GM21717 (cell line): Measurements from ENCODE around the gene RECQL5.
"Not testable (repeated sequence)": the region's sequence is repeated elsewhere in the genome, so short reads cannot be mapped to it uniquely, and the experiment has no call there.

Source experiments
- ATAC-seq: cut with Tn5 transposase; IDR thresholded peaks from one replicate; pipeline ENCODE4 v1.9.1; 2021; ENCODE audit warnings: mild to moderate bottlenecking, moderate library complexity; ENCODE audit not compliant: unreplicated experiment

Gene RECQL5

DNA sequence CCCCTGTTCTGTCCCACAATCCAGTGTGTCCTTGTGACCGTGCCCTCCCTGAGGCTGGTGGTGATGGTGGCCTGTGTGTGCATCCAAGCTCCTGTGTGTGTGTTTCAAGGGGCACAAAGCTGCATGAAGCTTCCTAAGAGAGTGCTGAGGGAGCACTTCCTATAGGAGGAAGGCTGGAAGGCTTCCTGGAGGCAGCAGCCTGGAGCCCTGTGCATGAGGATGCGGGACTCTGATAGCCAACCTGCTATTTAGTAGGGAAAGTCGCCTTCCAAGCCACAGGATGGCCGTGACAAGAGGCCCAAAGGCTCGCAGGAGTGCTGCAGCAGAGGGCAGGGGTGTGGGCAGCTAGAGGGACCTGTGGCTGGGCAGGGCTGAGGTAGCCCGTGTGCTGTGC, 71.0 kb downstream of the RECQL5 start:
- ATAC-seq = no peak

DNA sequence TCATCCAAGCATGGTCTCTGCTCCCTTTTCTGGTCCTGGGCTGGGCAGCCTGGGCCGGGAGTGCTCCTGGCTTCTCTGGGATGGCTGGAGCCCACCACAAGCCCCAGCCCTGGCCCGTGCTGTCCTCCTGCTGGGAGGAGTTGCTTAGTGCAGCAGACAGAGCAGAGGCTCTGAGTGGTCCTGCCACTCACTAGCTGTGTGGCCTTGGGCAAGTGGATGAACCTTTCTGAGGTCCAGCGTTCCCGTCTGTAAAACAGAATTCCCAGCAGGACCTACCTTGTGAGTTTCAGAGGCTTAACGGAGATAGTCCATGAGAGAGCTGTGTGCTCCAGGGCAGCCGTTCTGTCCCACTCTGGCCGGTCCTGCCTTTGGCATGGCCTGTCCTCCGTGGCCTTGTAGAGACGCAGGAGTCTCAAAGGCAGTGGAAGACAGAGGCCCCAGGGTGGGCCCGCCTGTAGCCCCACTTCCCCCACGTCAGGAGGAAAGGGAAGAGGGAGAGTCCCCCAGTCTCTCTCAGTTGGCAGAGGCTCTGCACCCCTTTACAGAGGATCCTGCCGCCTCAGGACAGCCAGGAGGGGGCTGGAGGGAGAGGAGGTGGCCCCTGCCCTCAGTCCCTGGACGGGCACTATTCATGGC, 71.6 kb downstream of the RECQL5 start:
- ATAC-seq = no peak

DNA sequence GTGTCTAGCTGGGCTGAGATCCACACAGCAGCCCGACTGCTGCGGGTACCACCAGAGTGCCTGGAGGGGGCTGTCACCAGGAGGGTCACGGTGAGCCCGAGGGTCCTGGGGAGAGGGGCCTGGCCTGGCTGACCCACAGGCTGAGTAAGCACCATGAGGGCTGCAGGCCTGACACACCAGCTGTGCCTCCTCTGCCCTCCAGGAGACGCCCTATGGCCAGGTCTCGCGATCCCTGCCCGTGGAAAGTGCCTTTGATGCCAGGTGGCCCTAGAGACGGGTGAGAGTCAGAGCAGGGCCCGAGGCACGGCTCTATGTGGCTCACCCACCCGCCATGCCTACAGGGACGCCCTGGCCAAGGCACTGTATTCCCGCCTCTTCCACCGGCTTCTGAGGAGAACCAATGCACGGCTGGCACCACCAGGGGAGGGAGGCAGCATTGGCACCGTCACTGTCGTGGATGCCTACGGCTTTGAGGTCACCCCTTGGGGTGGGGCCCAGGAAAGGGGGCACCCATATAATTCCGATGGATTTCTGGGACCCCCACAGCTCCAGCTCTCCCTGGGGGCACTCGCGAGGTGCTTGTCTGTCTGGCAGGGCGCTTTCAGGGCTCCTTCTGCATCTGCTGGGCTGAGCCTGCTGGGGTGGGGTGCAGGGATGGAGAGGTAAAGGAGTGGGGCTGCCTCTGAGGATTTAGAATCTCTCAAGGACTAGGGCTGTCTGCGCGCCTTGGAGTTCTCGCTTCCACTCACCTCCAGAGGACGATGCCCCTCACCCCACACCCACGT, 72.3 kb downstream of the RECQL5 start:
- ATAC-seq = no peak

DNA sequence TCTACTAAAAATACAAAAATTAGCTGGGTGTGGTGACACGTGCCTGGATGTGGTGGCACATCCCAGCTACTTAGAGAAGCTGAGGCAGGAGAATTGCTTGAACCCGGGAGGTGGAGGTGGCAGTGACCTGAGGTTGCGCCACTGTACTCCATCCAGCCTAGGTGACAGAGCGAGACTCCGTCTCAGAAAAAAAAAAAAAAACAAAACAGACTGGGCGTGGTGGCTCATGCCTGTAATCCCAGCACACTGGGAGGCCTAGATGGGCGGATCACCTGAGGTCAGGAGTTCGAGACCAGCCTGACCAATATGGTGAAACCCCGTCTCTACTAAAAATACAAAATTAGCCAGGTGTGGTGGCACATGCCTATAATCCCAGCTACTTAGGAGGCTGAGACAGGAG, 73.5 kb downstream of the RECQL5 start:
- not testable (repeated sequence) for ATAC-seq

DNA sequence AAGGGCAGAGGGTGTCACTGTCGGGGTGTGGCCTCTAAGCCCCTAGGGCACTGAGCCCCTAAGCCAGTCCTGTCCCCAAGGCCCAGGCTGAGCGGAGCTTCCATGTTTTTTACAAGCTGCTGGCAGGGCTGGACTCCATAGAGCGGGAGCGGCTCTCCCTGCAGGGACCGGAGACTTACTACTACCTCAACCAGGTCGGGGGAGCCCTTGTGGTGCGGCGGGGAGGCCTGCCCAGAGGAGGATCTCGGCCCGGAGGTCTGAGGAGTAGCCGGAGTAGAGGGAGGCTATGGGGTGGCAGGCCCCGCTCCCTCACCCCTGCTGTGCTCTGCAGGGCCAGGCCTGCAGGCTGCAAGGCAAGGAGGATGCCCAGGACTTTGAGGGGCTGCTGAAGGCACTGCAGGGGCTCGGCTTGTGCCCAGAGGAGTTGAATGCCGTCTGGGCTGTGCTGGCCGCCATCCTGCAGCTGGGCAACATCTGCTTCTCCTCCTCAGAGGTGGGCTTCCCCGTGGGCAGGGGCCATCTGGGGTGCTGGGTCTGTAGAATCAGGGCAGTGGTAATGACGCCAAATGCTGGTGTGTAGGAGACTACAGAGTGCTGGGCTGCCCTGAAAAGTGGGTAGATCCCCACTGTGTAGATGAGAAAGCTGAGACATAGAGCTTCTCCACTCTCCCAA, 74.5 kb downstream of the RECQL5 start:
- no peak for ATAC-seq

DNA sequence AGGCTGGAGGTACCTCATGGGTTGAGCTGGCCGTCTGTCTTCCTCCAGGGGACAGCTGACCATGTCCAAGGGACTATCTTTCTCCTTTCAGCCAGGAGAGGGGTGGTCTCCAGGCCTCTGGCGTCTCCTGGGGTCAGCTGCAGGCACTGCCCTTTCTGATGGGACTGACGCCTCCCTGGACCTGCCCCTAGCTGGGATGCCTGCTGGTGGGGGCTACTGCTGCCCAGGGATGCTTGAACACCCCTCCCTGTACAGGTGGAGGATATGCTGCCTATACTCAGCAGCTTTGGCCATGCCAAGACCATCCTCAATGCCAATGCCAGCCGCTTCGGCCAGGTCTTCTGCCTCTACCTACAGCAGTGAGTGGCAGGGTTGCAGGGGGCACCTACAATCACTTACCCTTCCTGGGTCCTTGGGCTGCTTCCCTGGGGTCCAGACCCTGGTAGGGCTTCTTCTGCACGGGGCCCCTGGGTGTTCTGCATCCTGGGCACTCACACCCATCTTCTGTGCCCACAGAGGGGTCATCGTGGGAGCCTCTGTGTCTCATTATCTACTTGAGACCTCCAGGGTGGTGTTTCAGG, 75.1 kb downstream of the RECQL5 start:
- no peak for ATAC-seq

DNA sequence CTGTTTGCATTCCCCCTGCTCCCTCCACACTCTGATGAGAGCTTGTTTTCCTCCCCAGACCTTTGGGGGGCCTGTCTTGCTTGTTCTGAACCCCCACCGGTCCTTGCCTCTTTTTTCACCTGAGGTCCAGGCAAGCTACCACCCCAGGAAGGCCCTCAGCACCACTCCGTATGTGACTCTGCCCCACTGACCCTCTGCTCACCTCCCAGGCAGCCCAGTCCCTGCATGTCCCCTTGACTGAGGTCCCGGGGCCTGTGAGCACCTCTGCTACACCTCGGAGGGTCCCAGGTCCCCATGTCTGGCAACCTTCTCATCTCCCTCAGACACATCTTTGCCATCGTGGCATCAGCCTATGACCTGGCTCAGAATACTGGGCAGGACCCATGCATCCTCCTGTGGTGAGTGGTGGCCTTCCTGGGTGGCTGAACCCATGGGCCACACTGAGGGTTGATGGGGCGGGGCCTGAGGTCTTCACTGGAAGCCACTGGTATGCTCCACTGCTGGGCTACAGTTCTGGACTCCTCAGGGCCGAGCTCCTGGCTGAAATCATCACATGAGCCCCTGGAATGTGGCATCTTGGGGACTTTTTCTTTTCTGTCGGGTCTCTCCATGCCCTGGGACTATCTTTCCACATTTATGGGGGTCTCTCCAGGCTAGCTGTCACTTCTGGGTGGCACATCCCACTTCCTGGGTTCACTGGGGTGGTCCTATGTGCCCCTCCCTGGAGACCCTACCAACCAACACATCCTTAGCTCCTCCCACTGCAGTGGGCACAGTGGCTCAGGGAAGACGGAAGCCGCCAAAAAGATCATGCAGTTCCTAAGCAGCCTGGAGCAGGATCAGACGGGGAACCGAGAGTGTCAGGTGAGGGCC, 75.9 kb downstream of the RECQL5 start:
- ATAC-seq = no peak

DNA sequence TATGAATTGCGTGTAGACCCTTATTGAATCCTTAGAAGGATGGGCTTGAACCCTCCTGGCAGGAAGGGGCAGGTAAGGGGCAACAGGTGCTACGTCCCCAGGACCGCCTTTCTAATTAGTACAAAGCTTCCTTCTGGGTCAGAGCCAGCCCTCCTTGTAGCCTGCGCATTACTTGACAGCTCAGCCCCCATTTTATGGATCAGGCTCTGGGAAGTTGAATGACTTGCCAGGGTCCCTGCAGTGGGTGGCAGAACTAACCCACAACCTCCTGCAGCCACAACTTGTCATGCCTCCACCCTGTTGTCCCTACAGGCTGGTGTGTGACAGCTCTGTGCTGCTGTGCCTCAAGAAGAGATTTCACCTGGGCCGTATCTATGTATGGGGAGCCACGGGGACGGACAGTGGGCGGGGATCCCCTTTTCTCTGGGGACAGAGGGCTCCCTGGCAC, 76.6 kb downstream of the RECQL5 start:
- ATAC-seq = no peak

DNA sequence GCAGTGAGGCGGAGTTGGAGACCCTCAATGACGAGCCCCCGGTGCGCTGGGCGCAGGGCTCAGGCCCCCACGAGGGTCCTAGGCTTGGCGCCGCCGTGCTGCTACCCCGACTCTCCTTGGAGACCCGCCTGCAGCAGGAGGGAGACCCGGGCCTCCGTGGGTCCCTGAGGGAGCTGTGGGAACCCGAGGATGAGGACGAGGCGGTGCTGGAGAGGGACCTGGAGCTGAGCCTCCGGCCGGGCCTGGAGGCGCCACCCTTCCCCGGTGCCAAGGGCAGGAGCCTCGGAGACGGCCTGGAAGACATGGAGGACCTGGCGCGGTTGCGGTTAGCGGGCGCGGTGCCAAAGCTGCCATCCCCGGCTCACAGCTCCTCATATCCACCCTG, 77.0 kb downstream of the RECQL5 start:
- ATAC-seq = no peak

DNA sequence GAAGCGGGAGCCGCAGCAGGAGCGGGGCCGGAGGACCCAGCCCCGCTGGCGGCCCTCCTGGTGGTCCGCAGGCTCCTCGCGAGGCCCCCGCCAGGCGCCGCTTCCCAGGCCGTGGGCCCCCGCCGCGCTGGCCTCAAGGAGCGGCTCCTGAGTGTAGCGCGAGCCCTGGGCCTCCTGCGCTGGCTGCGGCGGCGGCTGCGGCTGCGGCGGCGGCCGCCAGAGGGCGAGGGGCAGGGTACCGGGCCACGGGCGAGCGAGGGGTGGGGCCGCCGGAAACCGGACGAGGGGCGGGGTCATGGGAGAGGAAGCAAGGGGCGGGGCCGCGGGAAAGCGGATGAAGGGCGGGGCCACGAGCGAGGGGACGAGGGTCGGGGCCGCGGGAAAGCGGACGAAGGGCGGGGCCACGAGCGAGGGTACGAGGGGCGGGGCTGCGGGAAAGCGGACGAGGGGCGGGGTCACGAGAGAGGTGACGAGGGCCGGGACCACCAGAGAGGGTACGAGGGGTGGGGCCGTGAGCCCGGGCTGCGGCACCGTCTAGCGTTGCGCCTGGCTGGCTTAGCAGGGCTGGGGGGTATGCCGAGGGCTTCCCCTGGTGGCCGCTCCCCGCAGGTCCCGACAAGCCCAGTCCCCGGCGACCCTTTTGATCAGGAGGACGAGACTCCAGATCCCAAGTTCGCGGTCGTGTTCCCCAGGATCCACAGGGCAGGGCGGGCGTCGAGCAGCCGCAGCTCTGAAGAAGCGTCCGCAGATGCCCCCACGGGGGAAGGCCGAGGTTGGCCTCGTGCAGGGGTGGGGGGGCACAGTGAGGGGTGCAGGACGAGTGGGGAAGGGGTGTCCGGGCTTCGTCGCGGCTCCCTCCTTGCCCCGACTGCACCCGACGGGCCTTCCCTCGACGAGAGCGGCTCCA, 77.7 kb downstream of the RECQL5 start:
- peak; percentile 51 for ATAC-seq

DNA sequence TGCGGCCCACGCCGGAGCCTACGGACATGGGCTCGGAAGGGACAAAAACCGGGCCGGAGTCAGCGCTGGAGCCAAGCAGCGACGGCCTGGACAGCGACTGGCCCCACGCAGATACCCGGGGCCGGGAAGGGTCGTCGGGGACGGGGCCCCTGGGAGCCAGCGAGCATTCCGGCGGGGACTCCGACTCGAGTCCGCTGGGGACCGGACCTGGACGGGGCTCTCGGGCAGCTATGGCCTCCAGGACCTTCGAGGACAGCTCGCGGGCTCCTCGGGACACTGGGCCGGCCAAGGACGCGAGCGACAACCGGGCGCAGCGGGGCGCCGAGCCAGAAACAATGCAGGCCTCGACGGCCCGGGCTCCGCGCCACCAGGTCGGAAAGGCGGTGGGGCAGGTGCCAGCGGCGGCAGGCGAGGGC, 78.3 kb downstream of the RECQL5 start:
- ATAC-seq = peak; percentile 21

DNA sequence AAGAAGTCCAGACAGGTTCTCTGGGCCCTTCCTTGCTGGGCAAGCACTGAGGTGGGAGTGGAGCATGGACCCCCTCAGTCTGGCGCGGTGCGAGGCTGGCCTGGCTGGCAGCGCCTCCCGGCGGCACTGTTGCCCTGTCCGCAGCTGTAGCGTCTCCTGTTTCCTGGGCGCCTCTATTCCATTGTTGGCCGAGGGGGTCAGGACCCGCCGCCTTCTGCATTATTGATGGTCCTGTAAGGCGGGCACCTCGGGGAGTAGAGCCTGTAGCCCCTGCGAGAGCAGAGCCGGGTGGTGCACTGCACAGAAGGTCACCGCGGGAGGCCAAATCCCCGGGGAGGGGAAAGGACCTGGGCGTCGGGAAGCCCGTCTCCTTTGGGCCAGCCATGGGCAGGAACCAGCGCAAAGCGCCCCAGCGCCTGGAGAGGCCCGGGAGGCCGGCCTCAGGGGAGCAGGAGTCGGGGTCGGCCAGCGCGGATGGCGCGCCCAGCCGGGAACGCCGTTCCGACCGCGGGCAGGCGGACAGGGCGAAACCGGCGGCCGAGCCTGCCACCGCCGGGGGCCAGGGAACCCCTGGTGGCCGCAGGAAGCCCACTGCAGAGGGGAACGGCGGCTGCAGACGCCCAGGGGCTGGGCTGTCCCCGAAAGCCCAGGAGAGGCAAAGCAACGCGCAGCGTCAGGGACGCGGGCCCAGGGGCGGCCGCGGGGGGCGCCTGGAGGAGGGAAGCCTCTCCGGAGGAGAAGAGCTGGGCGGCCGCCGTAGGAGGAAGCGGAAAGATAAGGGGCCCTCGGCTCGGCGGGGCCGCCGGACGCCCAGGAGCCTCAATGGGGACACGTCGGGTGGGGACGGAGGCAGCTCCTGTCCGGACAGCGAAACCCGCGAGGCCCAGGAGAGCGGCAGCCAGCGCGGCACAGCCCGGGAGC, 79.0 kb downstream of the RECQL5 start, which contains the start of gene MYO15B:
Gene MYO15B, plus strand, starts transcription at position 126 of the 921 bp plus-strand sequence. Its CDS starts 258 bp downstream, at position 384.
- ATAC-seq = no peak

DNA sequence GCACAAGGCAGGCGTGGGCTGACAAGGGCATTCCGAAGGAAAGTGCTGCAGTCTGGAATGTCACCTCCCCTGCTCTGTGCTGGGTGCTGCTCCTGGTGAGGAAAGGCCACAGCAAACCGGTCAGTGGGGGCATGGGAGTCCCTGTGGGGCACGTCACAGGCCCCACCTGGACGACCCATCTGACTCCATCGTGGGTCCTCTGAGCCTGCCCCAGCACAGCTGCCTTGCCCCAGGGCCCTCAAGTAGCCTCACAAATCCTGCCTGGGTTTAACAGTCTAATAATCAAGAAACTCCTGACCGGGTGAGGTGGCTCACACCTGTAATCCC, 82.1 kb downstream of the RECQL5 start:
- ATAC-seq = no peak

DNA sequence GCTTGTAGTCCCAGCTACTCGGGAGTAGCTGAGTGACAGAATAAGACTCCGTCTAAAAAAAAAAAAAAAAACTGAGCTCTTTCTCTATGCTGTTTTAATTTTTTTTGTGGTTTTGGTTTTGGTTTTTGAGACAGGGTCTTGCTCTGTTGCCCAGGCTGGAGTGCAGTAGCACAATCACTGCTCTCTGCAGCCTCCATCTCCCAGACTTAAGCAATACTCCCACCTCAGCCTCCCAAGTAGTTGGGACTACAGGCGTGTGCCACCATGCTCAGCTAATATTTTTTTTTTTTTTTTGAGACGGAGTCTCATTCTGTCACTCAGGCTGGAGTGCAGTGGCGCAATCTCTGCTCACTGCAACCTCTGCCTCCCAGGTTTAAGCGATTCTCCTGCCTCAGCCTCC, 83.8 kb downstream of the RECQL5 start:
- ATAC-seq = not testable (repeated sequence)

DNA sequence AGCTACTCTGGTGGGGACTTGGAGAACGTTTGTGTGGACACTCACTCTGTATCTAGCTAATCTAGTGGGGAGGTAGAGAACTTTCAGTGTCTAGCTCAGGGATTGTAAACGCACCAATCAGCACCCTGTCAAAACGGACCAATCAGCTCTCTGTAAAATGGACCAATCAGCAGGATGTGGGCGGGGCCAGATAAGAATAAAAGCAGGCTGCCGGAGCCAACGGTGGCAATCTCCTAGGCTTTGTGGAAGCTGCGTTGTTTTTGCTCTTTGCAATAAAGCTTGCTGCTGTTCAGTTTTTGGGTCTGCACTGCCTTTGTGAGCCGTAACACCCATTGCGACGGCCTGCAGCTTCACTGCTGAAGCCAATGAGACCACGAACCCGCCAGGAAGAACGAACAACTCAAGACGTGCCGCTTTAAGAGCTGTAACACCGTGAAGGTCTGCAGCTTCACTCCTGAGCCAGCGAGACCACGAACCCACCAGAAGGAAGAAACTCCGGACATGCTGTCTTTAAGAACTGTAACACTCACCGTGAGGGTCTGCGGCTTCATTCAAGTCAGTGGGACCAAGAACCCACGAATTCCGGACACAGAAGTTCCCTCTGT, 85.7 kb downstream of the RECQL5 start:
- ATAC-seq = not testable (repeated sequence)
